Measurements from ENCODE around the gene LMX1A. TPM values are rescaled to one million over a fixed set of nuclear protein-coding genes. Genes with fewer than 3 reads are reported as not detected.

LMX1A gene
- total and polyA plus RNA-seq, 2 of the 13 experiments (the other 11 are each of a cell fraction or from before 2014, with no cell fraction given): 0.07 TPM; not detected in 1

GRCh38 chr1:165259236-165259635 is 97.3 kb downstream of the LMX1A start (continued):
- no peak for TF ChIP-seq KIAA2018 (CRISPR knock-in tag; IDR thresholded peaks at IDR 0.05; ENCODE audit: borderline replicate concordance)
- TF ChIP-seq, protein P1, sequence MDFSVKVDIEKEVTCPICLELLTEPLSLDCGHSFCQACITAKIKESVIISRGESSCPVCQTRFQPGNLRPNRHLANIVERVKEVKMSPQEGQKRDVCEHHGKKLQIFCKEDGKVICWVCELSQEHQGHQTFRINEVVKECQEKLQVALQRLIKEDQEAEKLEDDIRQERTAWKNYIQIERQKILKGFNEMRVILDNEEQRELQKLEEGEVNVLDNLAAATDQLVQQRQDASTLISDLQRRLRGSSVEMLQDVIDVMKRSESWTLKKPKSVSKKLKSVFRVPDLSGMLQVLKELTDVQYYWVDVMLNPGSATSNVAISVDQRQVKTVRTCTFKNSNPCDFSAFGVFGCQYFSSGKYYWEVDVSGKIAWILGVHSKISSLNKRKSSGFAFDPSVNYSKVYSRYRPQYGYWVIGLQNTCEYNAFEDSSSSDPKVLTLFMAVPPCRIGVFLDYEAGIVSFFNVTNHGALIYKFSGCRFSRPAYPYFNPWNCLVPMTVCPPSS (IDR thresholded peaks at IDR 0.05): no peak
- TF ChIP-seq ATRX (CRISPR knock-in tag; IDR thresholded peaks at IDR 0.05; ENCODE audit: borderline replicate concordance): no peak
- TF ChIP-seq THRA (CRISPR knock-in tag; IDR thresholded peaks at IDR 0.05; ENCODE audit: borderline replicate concordance): no peak
- TF ChIP-seq, protein P2, sequence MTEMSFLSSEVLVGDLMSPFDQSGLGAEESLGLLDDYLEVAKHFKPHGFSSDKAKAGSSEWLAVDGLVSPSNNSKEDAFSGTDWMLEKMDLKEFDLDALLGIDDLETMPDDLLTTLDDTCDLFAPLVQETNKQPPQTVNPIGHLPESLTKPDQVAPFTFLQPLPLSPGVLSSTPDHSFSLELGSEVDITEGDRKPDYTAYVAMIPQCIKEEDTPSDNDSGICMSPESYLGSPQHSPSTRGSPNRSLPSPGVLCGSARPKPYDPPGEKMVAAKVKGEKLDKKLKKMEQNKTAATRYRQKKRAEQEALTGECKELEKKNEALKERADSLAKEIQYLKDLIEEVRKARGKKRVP (CRISPR knock-in tag; IDR thresholded peaks at IDR 0.05): no peak
- no peak for TF ChIP-seq PAX8 (CRISPR knock-in tag; IDR thresholded peaks at IDR 0.05; ENCODE audit: borderline replicate concordance)
- no peak for TF ChIP-seq ZSCAN22 (CRISPR knock-in tag; IDR thresholded peaks at IDR 0.05)
- no peak for TF ChIP-seq PCBP2 (optimal IDR thresholded peaks at IDR 0.05; ENCODE audit: low read depth, low read length, poor library complexity, severe bottlenecking)
- TF ChIP-seq GATAD2A (CRISPR knock-in tag; IDR thresholded peaks at IDR 0.05): peak; percentile 59; the same call in 1 of the 2 replicates
- TF ChIP-seq, protein P3, sequence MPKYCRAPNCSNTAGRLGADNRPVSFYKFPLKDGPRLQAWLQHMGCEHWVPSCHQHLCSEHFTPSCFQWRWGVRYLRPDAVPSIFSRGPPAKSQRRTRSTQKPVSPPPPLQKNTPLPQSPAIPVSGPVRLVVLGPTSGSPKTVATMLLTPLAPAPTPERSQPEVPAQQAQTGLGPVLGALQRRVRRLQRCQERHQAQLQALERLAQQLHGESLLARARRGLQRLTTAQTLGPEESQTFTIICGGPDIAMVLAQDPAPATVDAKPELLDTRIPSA (CRISPR knock-in tag; IDR thresholded peaks at IDR 0.05; ENCODE audit: borderline replicate concordance): no peak
- TF ChIP-seq ZNF10 (CRISPR knock-in tag; IDR thresholded peaks at IDR 0.05; ENCODE audit: borderline replicate concordance, low read depth): no peak
- TF ChIP-seq HNRNPK (IDR thresholded peaks at IDR 0.05; ENCODE audit: low read depth, low read length, poor library complexity, severe bottlenecking): no peak
- TF ChIP-seq ZNF777 (CRISPR knock-in tag; IDR thresholded peaks at IDR 0.05): no peak
- TF ChIP-seq ZMYM3 (CRISPR knock-in tag; IDR thresholded peaks at IDR 0.05): no peak
